Esophagus (tissue), 2 donors: ENCODE measurements around the gene ZNF398. TPM values are rescaled to one million over a fixed set of nuclear protein-coding genes. Genes with fewer than 3 reads are reported as not detected.

Source experiments
- H3K27ac ChIP-seq, 2 donors: one replicate each; pipeline ENCODE4 v1.5.1; 2013; ENCODE audit warnings: low read depth in 2 of 2, mild to moderate bottlenecking in 2 of 2, inconsistent platforms in 1 of 2, low read length in 1 of 2, moderate library complexity in 1 of 2
- H3K27me3 ChIP-seq, 2 donors: one replicate each; pipeline ENCODE4 v1.6.1; 2013; ENCODE audit warnings: low read length in 2 of 2, control low read depth in 1 of 2, mild to moderate bottlenecking in 1 of 2; ENCODE audit not compliant: insufficient read depth in 2 of 2, control insufficient read depth in 1 of 2
- H3K36me3 ChIP-seq, 2 donors: one replicate each; pipeline ENCODE4 v1.6.1; 2013; ENCODE audit warnings: low read length in 1 of 2; ENCODE audit not compliant: control insufficient read depth in 2 of 2, insufficient read depth in 2 of 2
- H3K4me1 ChIP-seq, 2 donors: one replicate each; pipeline ENCODE4 v1.6.1; 2013; ENCODE audit warnings: low read length in 1 of 2; ENCODE audit not compliant: control insufficient read depth in 2 of 2, insufficient read depth in 2 of 2
- H3K4me3 ChIP-seq, 2 donors: one replicate each; pipeline ENCODE4 v1.5.1; 2013; ENCODE audit warnings: low read length in 2 of 2, mild to moderate bottlenecking in 2 of 2, low read depth in 1 of 2, moderate library complexity in 1 of 2
- H3K9me3 ChIP-seq, 2 donors: one replicate each; pipeline ENCODE4 v1.6.1; 2013; ENCODE audit warnings: mild to moderate bottlenecking in 2 of 2, low read depth in 1 of 2, low read length in 1 of 2, moderate library complexity in 1 of 2; ENCODE audit not compliant: control insufficient read depth in 2 of 2, insufficient read depth in 1 of 2
- WGBS, 2 donors: extraction: QIAGEN DNeasy Blood & Tissue Kit; methylation state at CpG; one replicate each; pipeline ENCODE4 v1.1.7; 2013; 5-methylcytosine and 5-hydroxymethylcytosine counted together
- polyA plus RNA-seq, 2 donors: library from polyadenylated mRNA; stranded (reverse); fragments of 200-250 nt; gene quantifications; one replicate each; pipeline ENCODE4 v1.2.3, GENCODE V29; 2013
- donor health status: healthy with polysubstance abuse.
- donor health status: Bipolar disorder and iron deficiency.

The ZNF398 gene
- polyA plus RNA-seq, result 1 to 10 TPM; 3.7 to 4.5 TPM

- peaks cover 2 to 7% of the 10 kb centered on the region in 2 donors for H3K4me1 ChIP-seq
- WGBS, 2 donors, result 0 to 1% methylated on average over 66 to 79 of the region's 79 CpGs
- H3K36me3 ChIP-seq, result no peaks in the 10 kb centered on the region
- H3K27ac ChIP-seq, result peak within 1 kb of the TSS; percentile 93 to 96
- H3K27me3 ChIP-seq, result no peaks in the 10 kb centered on the region
- H3K4me3 ChIP-seq, result peak within 1 kb of the TSS; percentile 90 to 98
- no peaks in the 10 kb centered on the region for H3K9me3 ChIP-seq
These were observed at the start of gene ZNF398 for GRCh38 chr7:149147072-149147751. ZNF398 (plus strand) TSS chr7:149147453; CDS start chr7:149147743, 290 bp downstream.

GRCh38 chr7:149099058-149099457 is 48.2 kb upstream of the ZNF398 start:
- H3K9me3 ChIP-seq, result no peaks in the 10 kb centered on the region
- WGBS, 2 donors, result 89% methylated on average over 6 of the region's 6 CpGs
- H3K27ac ChIP-seq, result no peak overlapping the region
- H3K4me3 ChIP-seq, result no peak overlapping the region
- peaks cover 0 to 7% of the 10 kb centered on the region in 2 donors for H3K36me3 ChIP-seq
- no peaks in the 10 kb centered on the region for H3K27me3 ChIP-seq
- no peaks in the 10 kb centered on the region for H3K4me1 ChIP-seq

- H3K27me3 ChIP-seq, result no peaks in the 10 kb centered on the region
- H3K27ac ChIP-seq, result no peak overlapping the region
- 93% methylated on average over 2 of the region's 2 CpGs for WGBS, 2 donors
- no peak overlapping the region for H3K4me3 ChIP-seq
- no peaks in the 10 kb centered on the region for H3K4me1 ChIP-seq
- peaks cover 4% of the 10 kb centered on the region in 2 donors for H3K9me3 ChIP-seq
- H3K36me3 ChIP-seq, result peaks cover 3 to 15% of the 10 kb centered on the region in 2 donors
These were observed 46.4 kb upstream of the ZNF398 start for GRCh38 chr7:149100821-149101220.

GRCh38 chr7:149102666-149103065 is 44.6 kb upstream of the ZNF398 start:
- H3K4me3 ChIP-seq, result no peak overlapping the region
- WGBS, 2 donors, result 58 to 78% methylated on average over 1 of the region's 1 CpG
- H3K27ac ChIP-seq, result no peak overlapping the region
- H3K27me3 ChIP-seq, result no peaks in the 10 kb centered on the region
- peaks cover 3 to 15% of the 10 kb centered on the region in 2 donors for H3K36me3 ChIP-seq
- no peaks in the 10 kb centered on the region for H3K4me1 ChIP-seq
- peaks cover 4% of the 10 kb centered on the region in 2 donors for H3K9me3 ChIP-seq

- H3K27me3 ChIP-seq, result no peaks in the 10 kb centered on the region
- peaks cover 4% of the 10 kb centered on the region in 2 donors for H3K9me3 ChIP-seq
- peaks cover 3 to 15% of the 10 kb centered on the region in 2 donors for H3K36me3 ChIP-seq
- no peaks in the 10 kb centered on the region for H3K4me1 ChIP-seq
- 93 to 95% methylated on average over 9 of the region's 9 CpGs for WGBS, 2 donors
- no peak overlapping the region for H3K27ac ChIP-seq
- no peak overlapping the region for H3K4me3 ChIP-seq
These were observed 43.8 kb upstream of the ZNF398 start for GRCh38 chr7:149103424-149103823.

- WGBS, 2 donors, result 97 to 98% methylated on average over 35 of the region's 35 CpGs
These were observed 43.0 kb upstream of the ZNF398 start for GRCh38 chr7:149104214-149104613.

GRCh38 chr7:149104749-149105148 is 42.5 kb upstream of the ZNF398 start:
- Histone ChIP-seq H3K4me1 (no peaks in the 10 kb centered on the region), H3K4me3 (no peak overlapping the region), H3K9me3 (peaks cover 4% of the 10 kb centered on the region in 2 donors), H3K27ac (no peak overlapping the region), H3K27me3 (no peaks in the 10 kb centered on the region), H3K36me3 (peaks cover 3 to 15% of the 10 kb centered on the region in 2 donors)
- 94 to 96% methylated on average over 25 of the region's 25 CpGs for WGBS, 2 donors

More at GRCh38 chr7:149104214-149104613, 43.0 kb upstream of the ZNF398 start:
- Histone ChIP-seq H3K27ac (no peak overlapping the region), H3K4me1 (no peaks in the 10 kb centered on the region), H3K36me3 (peaks cover 3 to 15% of the 10 kb centered on the region in 2 donors), H3K4me3 (no peak overlapping the region), H3K27me3 (no peaks in the 10 kb centered on the region), H3K9me3 (peaks cover 4% of the 10 kb centered on the region in 2 donors)

GRCh38 chr7:149109969-149110368 is 37.3 kb upstream of the ZNF398 start:
- Histone ChIP-seq H3K36me3 (peaks cover 0 to 2% of the 10 kb centered on the region in 2 donors), H3K4me3 (no peak overlapping the region), H3K27ac (no peak overlapping the region), H3K27me3 (no peaks in the 10 kb centered on the region), H3K4me1 (no peaks in the 10 kb centered on the region), H3K9me3 (no peaks in the 10 kb centered on the region)
- WGBS, 2 donors, result 93 to 94% methylated on average over 11 to 12 of the region's 12 CpGs

- 5% methylated on average over 21 of the region's 21 CpGs for WGBS, 2 donors
- peak overlapping the region; percentile 87 to 93 for H3K4me3 ChIP-seq
- no peaks in the 10 kb centered on the region for H3K27me3 ChIP-seq
- peak overlapping the region; percentile 96 to 100 for H3K27ac ChIP-seq
- no peaks in the 10 kb centered on the region for H3K36me3 ChIP-seq
- no peaks in the 10 kb centered on the region for H3K4me1 ChIP-seq
- no peaks in the 10 kb centered on the region for H3K9me3 ChIP-seq
These were observed 21.9 kb upstream of the ZNF398 start for GRCh38 chr7:149125189-149125862.
